Stomach smooth muscle (tissue), 2 donors: ENCODE data around the gene NFKB1.

Experiments
- H3K27ac ChIP-seq: one replicate; pipeline ENCODE4 v1.7.0; 2013; ENCODE audit warnings: mild to moderate bottlenecking, low read length, inconsistent platforms
- H3K27me3 ChIP-seq, 2 donors: one replicate each; pipeline ENCODE4 v1.7.0; 2013; ENCODE audit warnings: low read length in 2 of 2; ENCODE audit not compliant: insufficient read depth in 2 of 2, control insufficient read depth in 1 of 2
- H3K36me3 ChIP-seq, 2 donors: one replicate each; pipeline ENCODE4 v1.7.0; 2013; ENCODE audit warnings: low read length in 2 of 2; ENCODE audit not compliant: control insufficient read depth in 2 of 2, insufficient read depth in 2 of 2
- H3K4me1 ChIP-seq: one replicate; pipeline ENCODE4 v1.7.0; 2013; ENCODE audit warnings: low read length; ENCODE audit not compliant: control insufficient read depth, insufficient read depth
- H3K4me3 ChIP-seq, 2 donors: one replicate each; pipeline ENCODE4 v1.7.0; 2013; ENCODE audit warnings: low read length in 2 of 2
- H3K9ac ChIP-seq, 2 donors: one replicate each; pipeline ENCODE4 v1.7.0; 2013; ENCODE audit warnings: low read length in 2 of 2, mild to moderate bottlenecking in 1 of 2
- H3K9me3 ChIP-seq, 2 donors: one replicate each; pipeline ENCODE4 v1.7.0; 2013; ENCODE audit warnings: low read length in 2 of 2; ENCODE audit not compliant: control insufficient read depth in 2 of 2
- donor health status: healthy.
- donor health status: Pancreatic carcinoma.

Gene NFKB1

DNA sequence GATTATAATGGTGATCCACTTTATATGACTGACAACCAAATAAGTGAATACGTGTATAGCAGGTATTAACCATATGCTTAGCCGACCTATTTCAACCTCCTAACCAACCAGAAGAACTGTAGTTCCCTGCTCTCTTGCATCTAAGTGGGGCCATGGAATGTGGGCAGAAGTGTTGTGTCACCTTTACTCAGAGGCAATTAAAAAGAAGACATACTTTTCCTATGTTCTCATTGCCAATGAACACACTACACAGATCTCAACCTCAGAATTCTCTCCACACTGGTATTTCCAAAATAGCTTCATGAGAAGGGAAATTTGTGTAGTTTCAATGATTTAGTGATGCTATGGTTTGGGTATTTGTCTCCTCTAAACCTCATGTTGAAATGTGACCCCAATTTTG is 3.2 kb upstream of the NFKB1 start:
- no peak overlapping the region for H3K4me3 ChIP-seq
- H3K36me3 ChIP-seq = no peaks in the 10 kb centered on the region
- no peak overlapping the region for H3K27ac ChIP-seq
- H3K9me3 ChIP-seq = no peaks in the 10 kb centered on the region
- H3K4me1 ChIP-seq = peaks cover 5% of the 10 kb centered on the region
- no peak overlapping the region for H3K9ac ChIP-seq
- H3K27me3 ChIP-seq = no peaks in the 10 kb centered on the region

DNA sequence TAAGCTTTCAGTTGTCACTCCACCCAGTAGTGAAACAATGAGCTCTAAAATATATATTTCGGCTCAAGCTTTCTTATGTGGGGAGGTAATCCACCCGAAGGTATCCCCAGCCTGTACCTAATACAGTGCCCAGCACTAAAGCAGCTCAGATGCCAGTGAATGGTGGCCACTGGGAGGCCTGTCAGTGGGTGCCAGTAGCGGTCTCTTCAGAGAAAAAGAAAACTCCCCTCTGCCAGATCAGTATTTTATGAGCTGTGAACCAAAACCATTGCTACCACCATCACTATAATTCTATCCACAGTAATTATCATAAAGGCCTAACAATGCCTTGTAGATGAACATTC is 835 bp upstream of the NFKB1 start:
- Histone ChIP-seq H3K4me1 (peaks cover 5% of the 10 kb centered on the region), H3K27ac (peak overlapping the region; percentile 84), H3K9ac (peak overlapping the region; percentile 87 to 88), H3K4me3 (peak overlapping the region; percentile 87 to 88), H3K36me3 (no peaks in the 10 kb centered on the region), H3K27me3 (no peaks in the 10 kb centered on the region), H3K9me3 (no peaks in the 10 kb centered on the region)

DNA sequence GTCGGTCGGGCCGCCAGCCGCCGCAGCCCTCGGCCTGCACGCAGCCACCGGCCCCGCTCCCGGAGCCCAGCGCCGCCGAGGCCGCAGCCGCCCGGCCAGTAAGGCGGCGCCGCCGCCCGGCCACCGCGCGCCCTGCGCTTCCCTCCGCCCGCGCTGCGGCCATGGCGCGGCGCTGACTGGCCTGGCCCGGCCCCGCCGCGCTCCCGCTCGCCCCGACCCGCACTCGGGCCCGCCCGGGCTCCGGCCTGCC is 213 bp downstream of the NFKB1 start:
- Histone ChIP-seq H3K9me3 (no peaks in the 10 kb centered on the region), H3K27ac (peak overlapping the region; percentile 92), H3K9ac (peak overlapping the region; percentile 91 to 98), H3K36me3 (no peaks in the 10 kb centered on the region), H3K4me3 (peak overlapping the region; percentile 87 to 88), H3K27me3 (no peaks in the 10 kb centered on the region), H3K4me1 (peaks cover 5% of the 10 kb centered on the region)

DNA sequence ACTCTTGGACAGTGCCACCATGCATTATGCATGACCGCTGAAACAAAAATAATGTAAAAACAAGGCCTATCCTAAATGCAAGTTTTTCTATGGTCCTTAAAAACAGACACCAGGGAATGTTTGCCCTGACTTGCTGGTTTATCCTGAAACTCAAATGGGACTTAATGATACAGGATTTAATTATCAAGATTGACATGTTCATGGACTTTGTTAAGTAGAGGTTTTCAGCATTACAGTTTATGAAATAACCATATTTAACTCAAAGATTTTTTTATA is 1.3 kb downstream of the NFKB1 start:
- H3K36me3 ChIP-seq = no peaks in the 10 kb centered on the region
- H3K27me3 ChIP-seq = no peaks in the 10 kb centered on the region
- H3K9ac ChIP-seq = peak overlapping the region; percentile 91 to 98
- H3K9me3 ChIP-seq = no peaks in the 10 kb centered on the region
- H3K27ac ChIP-seq = peak overlapping the region; percentile 92
- peaks cover 5% of the 10 kb centered on the region for H3K4me1 ChIP-seq
- peak overlapping the region; percentile 80 to 87 for H3K4me3 ChIP-seq

DNA sequence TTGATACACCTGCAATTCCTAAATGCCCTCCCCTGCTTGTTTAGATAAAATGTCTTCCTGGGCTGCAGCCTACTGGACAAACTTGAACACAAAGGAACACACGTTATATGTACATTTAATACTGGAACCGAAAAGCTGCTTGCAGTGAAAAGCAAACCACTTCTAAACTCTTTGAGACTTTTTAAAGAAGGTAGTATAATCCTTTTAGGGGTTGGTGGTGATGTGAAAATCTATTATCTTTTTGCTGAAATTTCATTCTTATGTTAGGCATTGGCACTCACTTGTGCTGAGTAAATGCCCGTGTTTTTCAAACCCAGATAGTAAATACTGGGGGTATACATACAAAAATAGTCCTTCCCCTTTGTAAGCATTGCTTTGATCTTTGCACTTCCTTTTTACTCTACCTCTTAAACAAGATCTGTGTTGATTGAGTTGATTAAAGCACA is 2.2 kb downstream of the NFKB1 start:
- Histone ChIP-seq H3K4me1 (peaks cover 5% of the 10 kb centered on the region), H3K9ac (peak overlapping the region in 1 of 2 donors; percentile 98), H3K4me3 (peak overlapping the region in 1 of 2 donors; percentile 56), H3K9me3 (no peaks in the 10 kb centered on the region), H3K27me3 (no peaks in the 10 kb centered on the region), H3K27ac (no peak overlapping the region), H3K36me3 (no peaks in the 10 kb centered on the region)

DNA sequence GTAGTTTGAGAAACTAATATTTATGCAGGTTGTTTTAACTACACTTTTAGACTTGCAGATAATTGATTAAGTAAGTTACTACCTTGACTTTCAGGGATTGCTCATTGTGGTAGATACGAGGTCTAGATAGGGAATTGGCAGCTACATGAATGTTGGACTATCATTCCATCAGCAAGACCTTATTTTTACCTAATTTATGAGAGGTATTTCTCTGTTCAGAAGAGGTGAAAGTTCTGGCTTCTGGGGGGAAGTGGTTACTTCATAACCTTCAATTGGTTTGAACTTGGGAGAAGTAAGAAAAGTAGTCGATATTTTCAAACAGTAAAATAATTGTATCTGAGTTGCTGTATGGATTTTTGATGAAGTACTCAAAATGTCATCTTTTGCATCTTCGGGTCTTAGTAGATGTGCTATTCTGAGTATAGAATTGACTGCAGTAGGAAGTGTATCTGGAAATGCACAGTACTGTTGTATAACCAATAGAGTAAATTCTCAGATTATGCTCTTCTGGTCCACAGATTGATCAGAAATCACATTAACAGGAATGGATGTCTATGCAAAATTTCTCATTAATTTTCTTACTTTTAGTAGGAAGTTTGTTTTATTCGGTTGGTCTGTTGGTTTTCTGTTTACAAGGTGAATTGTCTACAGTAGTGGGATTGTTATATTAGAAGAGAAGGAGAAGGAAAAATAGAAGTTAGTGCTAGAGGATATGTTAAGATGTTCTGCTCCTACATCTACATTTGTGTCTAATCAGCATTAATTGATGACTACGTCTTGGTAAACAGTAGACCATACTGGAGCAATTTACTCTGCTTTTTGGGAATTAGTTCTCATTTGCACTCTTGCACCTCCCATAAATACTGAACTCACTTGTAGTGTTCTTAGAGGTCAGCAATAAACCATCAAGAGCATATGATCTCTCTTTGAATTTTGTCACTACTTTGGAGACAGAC is 3.0 kb downstream of the NFKB1 start:
- no peaks in the 10 kb centered on the region for H3K9me3 ChIP-seq
- no peak overlapping the region for H3K27ac ChIP-seq
- H3K4me3 ChIP-seq = no peak overlapping the region
- no peak overlapping the region for H3K9ac ChIP-seq
- H3K27me3 ChIP-seq = no peaks in the 10 kb centered on the region
- no peaks in the 10 kb centered on the region for H3K36me3 ChIP-seq
- peaks cover 5% of the 10 kb centered on the region for H3K4me1 ChIP-seq

DNA sequence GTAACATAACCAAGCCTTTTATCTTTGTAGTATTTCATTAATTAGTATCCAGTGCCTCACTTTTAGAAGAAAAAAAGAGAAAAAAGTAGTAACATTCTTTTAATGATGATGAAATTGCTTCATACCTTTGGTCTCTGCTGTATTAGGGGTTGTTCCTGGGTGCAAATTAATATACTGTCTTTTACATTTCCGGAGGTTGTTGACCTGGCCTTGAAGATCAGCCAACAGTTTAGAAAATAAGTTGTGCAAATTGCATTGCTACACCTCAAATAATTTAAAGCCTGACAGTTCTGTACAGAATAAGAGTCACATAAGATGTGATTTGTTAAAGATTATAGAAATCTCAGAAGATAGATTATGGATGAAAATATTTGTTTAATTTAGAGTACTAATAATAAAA is 3.8 kb downstream of the NFKB1 start:
- no peak overlapping the region for H3K4me3 ChIP-seq
- peaks cover 2% of the 10 kb centered on the region for H3K4me1 ChIP-seq
- no peaks in the 10 kb centered on the region for H3K36me3 ChIP-seq
- H3K9ac ChIP-seq = no peak overlapping the region
- no peak overlapping the region for H3K27ac ChIP-seq
- H3K9me3 ChIP-seq = no peaks in the 10 kb centered on the region
- no peaks in the 10 kb centered on the region for H3K27me3 ChIP-seq

DNA sequence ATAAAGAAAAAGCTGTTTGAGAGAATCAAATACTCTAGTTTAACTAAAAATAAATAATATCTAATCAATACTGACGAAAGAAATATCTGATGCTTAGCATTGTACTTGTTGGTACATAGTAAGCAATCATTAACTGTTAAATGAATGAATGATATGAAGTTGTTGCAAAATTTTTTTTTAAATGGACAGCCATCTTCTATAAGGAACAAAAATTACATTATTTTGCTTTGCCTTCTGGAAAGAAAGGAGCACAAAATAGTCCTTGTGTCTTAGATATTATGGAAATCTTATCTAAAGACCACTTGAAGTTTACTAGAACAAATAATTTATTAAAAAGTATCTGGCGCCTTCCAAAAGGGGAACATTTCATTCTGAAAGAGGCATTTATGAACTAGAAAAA is 4.5 kb downstream of the NFKB1 start:
- no peak overlapping the region for H3K9ac ChIP-seq
- H3K4me3 ChIP-seq = no peak overlapping the region
- H3K36me3 ChIP-seq = no peaks in the 10 kb centered on the region
- H3K9me3 ChIP-seq = no peaks in the 10 kb centered on the region
- H3K27ac ChIP-seq = no peak overlapping the region
- no peaks in the 10 kb centered on the region for H3K27me3 ChIP-seq
- H3K4me1 ChIP-seq = no peaks in the 10 kb centered on the region

DNA sequence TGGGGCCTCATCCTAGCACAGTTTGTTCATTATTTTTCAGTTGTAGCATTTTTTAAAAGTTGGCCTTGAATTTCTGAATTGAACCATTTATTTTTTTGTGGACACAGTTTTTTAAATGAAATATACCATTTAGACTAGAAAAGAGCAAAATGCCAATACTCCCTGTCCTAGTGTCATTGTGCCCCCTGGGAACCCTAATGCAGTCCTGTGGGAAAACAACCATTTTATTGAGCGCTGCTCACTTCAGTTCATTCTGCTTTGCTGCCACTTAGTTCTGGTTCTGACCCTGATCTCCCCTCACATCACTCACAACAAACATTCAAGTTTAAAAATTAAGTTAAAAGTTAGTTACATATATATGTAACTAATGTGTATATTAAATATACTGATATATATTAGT is 5.4 kb downstream of the NFKB1 start:
- Histone ChIP-seq H3K4me1 (no peaks in the 10 kb centered on the region), H3K27ac (no peak overlapping the region), H3K4me3 (no peak overlapping the region), H3K9me3 (no peaks in the 10 kb centered on the region), H3K36me3 (no peaks in the 10 kb centered on the region), H3K27me3 (no peaks in the 10 kb centered on the region), H3K9ac (no peak overlapping the region)

DNA sequence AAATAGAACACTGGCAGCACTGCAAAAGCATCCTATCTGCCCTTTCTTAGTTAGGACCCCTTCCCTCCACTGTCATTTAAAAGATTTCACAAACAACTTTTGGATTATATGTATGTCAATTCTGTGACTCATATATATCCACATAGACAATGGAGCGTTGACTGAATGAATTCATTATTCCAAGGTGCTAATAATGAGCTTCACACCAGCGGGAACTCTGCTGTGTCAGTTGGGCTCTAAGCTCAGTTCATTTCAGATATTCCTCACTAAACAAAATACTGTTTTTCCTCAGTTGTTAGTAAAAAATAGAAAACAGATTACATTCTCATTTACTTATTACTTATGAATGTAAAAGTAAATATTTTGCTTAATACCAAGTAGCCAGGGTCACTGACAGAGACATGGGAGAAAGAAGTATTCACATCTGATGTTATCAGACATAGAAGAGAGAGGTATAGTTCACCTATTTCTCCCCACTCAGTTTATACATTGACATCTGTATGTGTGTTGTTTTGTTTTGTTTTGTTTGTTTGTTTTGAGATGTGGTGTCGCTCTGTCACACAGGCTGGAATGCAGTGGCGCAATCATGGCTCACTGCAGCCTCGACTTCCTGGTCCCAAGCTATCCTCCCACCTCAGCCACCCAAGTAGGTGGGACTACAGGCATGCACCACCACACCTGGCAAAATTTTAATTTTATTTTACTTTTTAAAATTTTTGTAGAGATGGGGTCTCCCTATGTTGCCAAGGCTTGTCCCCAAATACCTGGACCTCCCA is 10.9 kb downstream of the NFKB1 start:
- no peaks in the 10 kb centered on the region for H3K4me1 ChIP-seq
- no peaks in the 10 kb centered on the region for H3K36me3 ChIP-seq
- no peak overlapping the region for H3K4me3 ChIP-seq
- H3K9me3 ChIP-seq = no peaks in the 10 kb centered on the region
- no peak overlapping the region for H3K27ac ChIP-seq
- no peaks in the 10 kb centered on the region for H3K27me3 ChIP-seq
- H3K9ac ChIP-seq = no peak overlapping the region
